H9 (cell line): Measurements from ENCODE around the gene RHBDL1. TPM values are rescaled to one million over a fixed set of nuclear protein-coding genes. Genes with fewer than 3 reads are reported as not detected.

Experiments used
- DNase-seq: peaks from one replicate; pipeline ENCODE4 v3.0.0-alpha.2; 2017
- H2AFZ ChIP-seq: one replicate; pipeline ENCODE4 v1.6.1; 2013; ENCODE audit warnings: mild to moderate bottlenecking, low read length, control low read depth, moderate library complexity
- H2AK5ac ChIP-seq: 2 replicates; pipeline ENCODE4 v1.6.1; 2013; ENCODE audit warnings: low read length, control low read depth, mixed read lengths; ENCODE audit not compliant: insufficient read length
- H2BK120ac ChIP-seq: one replicate; pipeline ENCODE4 v1.6.1; 2013; ENCODE audit warnings: low read depth, mild to moderate bottlenecking, low read length, control low read depth, inconsistent platforms; ENCODE audit not compliant: poor library complexity, severe bottlenecking
- H2BK12ac ChIP-seq: 2 replicates; pipeline ENCODE4 v1.6.1; 2013; ENCODE audit warnings: low read length, control low read depth, mixed read lengths, low read depth; ENCODE audit not compliant: insufficient read length
- H2BK15ac ChIP-seq: 2 replicates; pipeline ENCODE4 v1.6.1; 2013; ENCODE audit warnings: low read depth, low read length, control low read depth
- H2BK20ac ChIP-seq: one replicate; pipeline ENCODE4 v1.6.1; 2013; ENCODE audit warnings: low read depth, mild to moderate bottlenecking, low read length, control low read depth, inconsistent platforms; ENCODE audit not compliant: poor library complexity, severe bottlenecking
- H2BK5ac ChIP-seq: 2 replicates; pipeline ENCODE4 v1.6.1; 2013; ENCODE audit warnings: low read length, control low read depth, mixed read lengths; ENCODE audit not compliant: insufficient read length
- H3K14ac ChIP-seq: 2 replicates; pipeline ENCODE4 v1.6.1; 2013; ENCODE audit warnings: low read length, control low read depth; ENCODE audit not compliant: insufficient read depth
- H3K18ac ChIP-seq: 2 replicates; pipeline ENCODE4 v1.6.1; 2013; ENCODE audit warnings: low read depth, mild to moderate bottlenecking, mixed read lengths, low read length, control low read depth; ENCODE audit not compliant: insufficient read length
- H3K23ac ChIP-seq: 2 replicates; pipeline ENCODE4 v1.6.1; 2013; ENCODE audit warnings: low read length, control low read depth, mixed read lengths, low read depth; ENCODE audit not compliant: insufficient read length
- H3K23me2 ChIP-seq: 2 replicates; pipeline ENCODE4 v1.6.1; 2013; ENCODE audit warnings: low read depth, mild to moderate bottlenecking, mixed read lengths, low read length, control low read depth; ENCODE audit not compliant: insufficient read length, poor library complexity, severe bottlenecking
- H3K27ac ChIP-seq: 2 replicates; pipeline ENCODE4 v1.5.1; 2013; ENCODE audit warnings: low read length, control low read depth, mixed read lengths, low read depth; ENCODE audit not compliant: insufficient read length
- H3K27me3 ChIP-seq: 2 replicates; pipeline ENCODE4 v1.6.1; 2013; ENCODE audit warnings: low read length, control low read depth, inconsistent platforms; ENCODE audit not compliant: insufficient read depth
- H3K4ac ChIP-seq: 2 replicates; pipeline ENCODE4 v1.6.1; 2013; ENCODE audit warnings: low read depth, mild to moderate bottlenecking, control low read depth, inconsistent platforms, low read length, moderate library complexity
- H3K4me1 ChIP-seq: 2 replicates; pipeline ENCODE4 v1.6.1; 2013; ENCODE audit warnings: low read length, control low read depth, inconsistent platforms; ENCODE audit not compliant: insufficient read depth
- H3K4me2 ChIP-seq: 2 replicates; pipeline ENCODE4 v1.6.1; 2013; ENCODE audit warnings: low read length, control low read depth, mixed read lengths; ENCODE audit not compliant: insufficient read length, insufficient read depth
- H3K56ac ChIP-seq: 2 replicates; pipeline ENCODE4 v1.6.1; 2013; ENCODE audit warnings: low read depth, mild to moderate bottlenecking, mixed read lengths, low read length, control low read depth; ENCODE audit not compliant: insufficient read length
- H3K79me1 ChIP-seq: 2 replicates; pipeline ENCODE4 v1.6.1; 2013; ENCODE audit warnings: low read depth, mild to moderate bottlenecking, moderate library complexity, low read length, control low read depth, inconsistent platforms; ENCODE audit not compliant: insufficient read depth, poor library complexity, severe bottlenecking
- H3K79me2 ChIP-seq: 2 replicates; pipeline ENCODE4 v1.6.1; 2013; ENCODE audit warnings: low read length, control low read depth, inconsistent platforms; ENCODE audit not compliant: insufficient read depth
- H3K9ac ChIP-seq: 2 replicates; pipeline ENCODE4 v1.6.1; 2013; ENCODE audit warnings: low read length, control low read depth, mixed read lengths; ENCODE audit not compliant: insufficient read length; ENCODE audit errors: extremely low read depth
- H3K9me3 ChIP-seq: one replicate; pipeline ENCODE4 v1.6.1; 2013; ENCODE audit warnings: low read depth, low read length, inconsistent platforms; ENCODE audit not compliant: control insufficient read depth
- H3T11ph ChIP-seq: one replicate; pipeline ENCODE4 v1.6.1; 2013; ENCODE audit warnings: mild to moderate bottlenecking, low read length, control low read depth, inconsistent platforms
- H4K20me1 ChIP-seq: one replicate; pipeline ENCODE4 v1.6.1; 2013; ENCODE audit not compliant: control insufficient read depth, insufficient read length, insufficient read depth
- H4K5ac ChIP-seq: 2 replicates; pipeline ENCODE4 v1.6.1; 2013; ENCODE audit warnings: low read depth, mild to moderate bottlenecking, mixed read lengths, low read length, control low read depth; ENCODE audit not compliant: insufficient read length
- H4K8ac ChIP-seq: replicated peaks from 2 replicates; pipeline ENCODE4 v1.6.1; 2013; ENCODE audit warnings: low read length, control low read depth, mixed read lengths, low read depth; ENCODE audit not compliant: insufficient read length
- H4K91ac ChIP-seq: 2 replicates; pipeline ENCODE4 v1.6.1; 2013; ENCODE audit warnings: low read depth, mild to moderate bottlenecking, moderate library complexity, mixed read lengths, low read length, control low read depth; ENCODE audit not compliant: insufficient read length
- H3K27ac Mint-ChIP-seq, 3 experiments: 2 replicates in 2 of 3; 3 replicates in 1 of 3; pipeline ENCODE4 v1.8.0; 2020 to 2021; ENCODE audit warnings: mixed read lengths in 3 of 3, mild to moderate bottlenecking in 1 of 3, moderate library complexity in 1 of 3
- H3K27me3 Mint-ChIP-seq: 2 replicates; pipeline ENCODE4 v1.8.0; 2021; ENCODE audit warnings: low read depth, mild to moderate bottlenecking, moderate library complexity, mixed read lengths
- H3K36me3 Mint-ChIP-seq, 3 experiments: 2 replicates in 2 of 3; 3 replicates in 1 of 3; pipeline ENCODE4 v1.8.0; 2020 to 2021; ENCODE audit warnings: low read depth in 3 of 3, mixed read lengths in 3 of 3; ENCODE audit not compliant: insufficient read depth in 1 of 3
- H3K4me1 Mint-ChIP-seq, 2 experiments: 2 replicates each; pipeline ENCODE4 v1.8.0; 2020; ENCODE audit warnings: mixed read lengths in 2 of 2
- H3K4me3 Mint-ChIP-seq, 2 experiments: 2 replicates in 1 of 2; 3 replicates in 1 of 2; pipeline ENCODE4 v1.8.0; 2020 to 2021; ENCODE audit warnings: mild to moderate bottlenecking in 2 of 2, mixed read lengths in 2 of 2, moderate library complexity in 1 of 2
- H3K9me3 Mint-ChIP-seq, 2 experiments: 2 replicates in 1 of 2; 3 replicates in 1 of 2; pipeline ENCODE4 v1.8.0; 2020; ENCODE audit warnings: mild to moderate bottlenecking in 2 of 2, mixed read lengths in 2 of 2, moderate library complexity in 1 of 2
- WGBS: extraction: QIAGEN DNeasy Blood & Tissue Kit; methylation state at CpG from one replicate; pipeline ENCODE4 v1.1.7; 2013; ENCODE audit warnings: missing lambda C conversion rate, low lambda C conversion rate, mixed read lengths; ENCODE audit not compliant: insufficient read length; ENCODE audit errors: extremely low coverage; 5-methylcytosine and 5-hydroxymethylcytosine counted together
- total RNA-seq: library from RNA; stranded (reverse); gene quantifications from 2 replicates; pipeline ENCODE4 v1.2.1, GENCODE V29; 2021
- TF ChIP-seq, protein P1 (sequence below): fragments of 200-600 bp; sonication (generic); conservative IDR thresholded peaks from 3 replicates; pipeline ENCODE4 v1.8.0; 2021; ENCODE audit warnings: antibody characterized with exemption, mild to moderate bottlenecking

RHBDL1 gene
- total RNA-seq, 1 experiment from 2014 or later: 7.6 TPM

DNA sequence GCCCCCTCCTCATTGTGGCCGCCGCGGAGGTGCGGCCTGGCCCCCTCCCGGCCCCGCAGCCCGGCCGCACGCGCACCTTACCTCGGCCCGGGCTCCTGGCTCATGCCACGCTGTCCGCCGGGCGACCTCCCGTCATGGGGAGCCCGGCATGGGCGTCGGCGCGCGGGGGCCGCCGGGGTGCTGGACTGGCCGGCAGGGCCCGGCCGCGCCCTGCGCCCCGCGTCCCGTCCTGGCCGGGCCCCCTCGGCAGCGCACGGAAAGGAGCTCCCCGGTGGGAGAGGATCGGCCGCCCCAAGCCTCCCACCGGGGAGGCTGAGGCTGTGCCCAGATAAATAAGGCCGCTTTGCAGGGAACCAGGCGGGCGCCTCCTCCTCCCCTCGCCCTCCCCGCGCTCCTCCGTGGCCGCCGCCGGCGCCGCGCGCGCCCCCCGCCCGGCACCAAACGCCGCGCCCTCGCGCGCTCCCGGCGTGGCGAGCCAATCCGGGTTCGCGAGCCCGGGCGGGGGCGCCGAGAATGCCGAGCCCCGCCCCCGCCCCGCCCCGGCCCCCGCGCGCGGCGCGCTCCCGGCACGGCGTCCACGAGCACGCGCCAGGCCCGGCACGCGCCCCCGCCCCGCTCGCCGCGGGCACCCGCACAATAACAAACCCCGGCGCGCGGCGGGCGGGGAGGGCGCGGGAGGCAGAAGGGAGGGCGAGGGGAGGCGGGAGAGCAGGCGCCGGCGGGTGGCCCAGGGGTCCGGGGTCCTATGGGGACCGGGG is 30.1 kb downstream of the RHBDL1 start, which contains the start of gene FBXL16:
FBXL16 (minus strand) TSS at position 371 of the 758 bp plus-strand sequence. CDS start 8,396 bp downstream, outside the sequence.
- H3K9me3 ChIP-seq: no peaks in the 10 kb centered on the region
- no peaks in the 10 kb centered on the region for H4K20me1 ChIP-seq
- no peak within 1 kb of the TSS for H3K23ac ChIP-seq
- H3K36me3 Mint-ChIP-seq: peaks cover 0 to 3% (median 0%) of the 10 kb centered on the region in 3 experiments; a peak in 2 of 7 replicates
- H3K79me2 ChIP-seq: no peaks in the 10 kb centered on the region
- H3K27me3 Mint-ChIP-seq: peaks cover 90% of the 10 kb centered on the region
- H3K18ac ChIP-seq: no peak within 1 kb of the TSS
- no peak within 1 kb of the TSS for H2BK5ac ChIP-seq
- no peak within 1 kb of the TSS for H2BK120ac ChIP-seq
- H4K5ac ChIP-seq: no peak within 1 kb of the TSS
- peaks cover 4% of the 10 kb centered on the region for H3K23me2 ChIP-seq
- H3K27me3 ChIP-seq: peaks cover 52% of the 10 kb centered on the region; the same call in 1 of the 2 replicates
- no peak within 1 kb of the TSS for H2BK12ac ChIP-seq
- peak within 1 kb of the TSS; percentile 50 to 79 for H3K4me3 Mint-ChIP-seq
- no peak within 1 kb of the TSS for H3K4ac ChIP-seq
- no peak within 1 kb of the TSS for H2BK20ac ChIP-seq
- H3K4me1 Mint-ChIP-seq: peaks cover 0 to 9% of the 10 kb centered on the region in 2 experiments; a peak in 1 of 4 replicates
- no peak within 1 kb of the TSS for H3K27ac ChIP-seq
- H3K79me1 ChIP-seq: no peaks in the 10 kb centered on the region
- H3K56ac ChIP-seq: no peak within 1 kb of the TSS
- TF ChIP-seq, protein P1, sequence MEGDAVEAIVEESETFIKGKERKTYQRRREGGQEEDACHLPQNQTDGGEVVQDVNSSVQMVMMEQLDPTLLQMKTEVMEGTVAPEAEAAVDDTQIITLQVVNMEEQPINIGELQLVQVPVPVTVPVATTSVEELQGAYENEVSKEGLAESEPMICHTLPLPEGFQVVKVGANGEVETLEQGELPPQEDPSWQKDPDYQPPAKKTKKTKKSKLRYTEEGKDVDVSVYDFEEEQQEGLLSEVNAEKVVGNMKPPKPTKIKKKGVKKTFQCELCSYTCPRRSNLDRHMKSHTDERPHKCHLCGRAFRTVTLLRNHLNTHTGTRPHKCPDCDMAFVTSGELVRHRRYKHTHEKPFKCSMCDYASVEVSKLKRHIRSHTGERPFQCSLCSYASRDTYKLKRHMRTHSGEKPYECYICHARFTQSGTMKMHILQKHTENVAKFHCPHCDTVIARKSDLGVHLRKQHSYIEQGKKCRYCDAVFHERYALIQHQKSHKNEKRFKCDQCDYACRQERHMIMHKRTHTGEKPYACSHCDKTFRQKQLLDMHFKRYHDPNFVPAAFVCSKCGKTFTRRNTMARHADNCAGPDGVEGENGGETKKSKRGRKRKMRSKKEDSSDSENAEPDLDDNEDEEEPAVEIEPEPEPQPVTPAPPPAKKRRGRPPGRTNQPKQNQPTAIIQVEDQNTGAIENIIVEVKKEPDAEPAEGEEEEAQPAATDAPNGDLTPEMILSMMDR: no peak
- DNase-seq: no peak
- no peak within 1 kb of the TSS for H2AFZ ChIP-seq
- H3K9me3 Mint-ChIP-seq: peaks cover 0 to 2% of the 10 kb centered on the region in 2 experiments; a peak in 1 of 5 replicates
- H4K91ac ChIP-seq: no peak within 1 kb of the TSS
- no peak within 1 kb of the TSS for H3K9ac ChIP-seq
- no peak within 1 kb of the TSS for H3T11ph ChIP-seq
- no peak within 1 kb of the TSS for H4K8ac ChIP-seq
- no peaks in the 10 kb centered on the region for H3K4me1 ChIP-seq
- WGBS: no CpG with 5 or more reads among the region's 115 CpGs
- no peak within 1 kb of the TSS for H3K27ac Mint-ChIP-seq
- peak within 1 kb of the TSS; percentile 49 for H3K4me2 ChIP-seq
- no peak within 1 kb of the TSS for H2BK15ac ChIP-seq
- H3K14ac ChIP-seq: no peak within 1 kb of the TSS; the same call in 1 of the 2 replicates
- H2AK5ac ChIP-seq: no peak within 1 kb of the TSS
